HEK293 (cell line): Measurements from ENCODE around the gene NLRX1.
"Not testable (repeated sequence)": the region's sequence is repeated elsewhere in the genome, so short reads cannot be mapped to it uniquely, and the experiment has no call there.

Experiments used
- CTCF ChIA-PET: fragments of 350-600 bp; formaldehyde crosslinking; extraction: SDS; loops from one replicate; lab custom pipeline; 2021; ENCODE audit warnings: antibody characterized with exemption; lab: Yijun Ruan, JAX
- POLR2A ChIA-PET: fragments of 300-600 bp; formaldehyde crosslinking; extraction: SDS; loops from one replicate; lab custom pipeline; 2020; ENCODE audit warnings: antibody characterized with exemption, inconsistent platforms; lab: Yijun Ruan, JAX
- H3K27ac ChIP-seq: fragments of 200-500 bp; sonication (Bioruptor generic); 2 replicates; pipeline ENCODE4 v1.5.1; 2014; ENCODE audit warnings: low read depth, low read length, control low read depth, inconsistent platforms; ENCODE audit errors: extremely low read depth
- H3K36me3 ChIP-seq, 2 experiments: fragments of 200-500 bp in 1 of 2; sonication (Bioruptor generic) in 1 of 2; 1 replicate in 1 of 2; 2 replicates in 1 of 2; pipeline ENCODE4 v1.5.1; 2014 to 2017; ENCODE audit warnings: inconsistent platforms in 2 of 2, low read length in 2 of 2; ENCODE audit not compliant: control insufficient read depth in 2 of 2, insufficient read depth in 1 of 2
- H3K4me1 ChIP-seq: fragments of 200-500 bp; sonication (Bioruptor generic); 2 replicates; pipeline ENCODE4 v1.5.1; 2014; ENCODE audit warnings: mild to moderate bottlenecking, low read length, inconsistent platforms; ENCODE audit not compliant: control insufficient read depth, insufficient read depth
- H3K4me3 ChIP-seq: 2 replicates; pipeline ENCODE4 v1.5.1; 2011; ENCODE audit warnings: low read depth, mild to moderate bottlenecking, control low read depth, low read length, moderate library complexity
- H3K9me3 ChIP-seq: fragments of 200-500 bp; sonication (Bioruptor generic); 2 replicates; pipeline ENCODE4 v1.5.1; 2014; ENCODE audit warnings: low read depth, low read length, inconsistent platforms; ENCODE audit not compliant: control insufficient read depth, insufficient read depth
- EGR2 ChIP-seq: fragments of 450-650 bp; formaldehyde crosslinking; IDR thresholded peaks from 2 replicates; pipeline ENCODE4 v1.5.1; 2016; ENCODE audit warnings: low read depth, missing biosample characterization, missing genetic modification characterization
- HOXC10 ChIP-seq: sonication (generic); formaldehyde crosslinking; IDR thresholded peaks from 2 replicates; pipeline ENCODE4 v1.8.1; 2023; ENCODE audit warnings: mild to moderate bottlenecking, missing genetic modification reagents
- OVOL3 ChIP-seq: fragments of 450-650 bp; formaldehyde crosslinking; IDR thresholded peaks from 2 replicates; pipeline ENCODE4 v1.5.1; 2016; ENCODE audit warnings: missing biosample characterization, missing genetic modification characterization
- PRDM10 ChIP-seq: fragments of 450-650 bp; formaldehyde crosslinking; IDR thresholded peaks from 2 replicates; pipeline ENCODE4 v1.5.1; 2016; ENCODE audit warnings: missing biosample characterization, missing genetic modification characterization
- REST ChIP-seq: fragments of 450-650 bp; formaldehyde crosslinking; IDR thresholded peaks from 2 replicates; pipeline ENCODE4 v1.5.1; 2016; ENCODE audit warnings: missing biosample characterization, missing genetic modification characterization
- SP7 ChIP-seq: fragments of 450-650 bp; formaldehyde crosslinking; IDR thresholded peaks from 2 replicates; pipeline ENCODE4 v1.5.1; 2016; ENCODE audit warnings: missing biosample characterization, missing genetic modification characterization
- ZBTB11 ChIP-seq: fragments of 450-650 bp; formaldehyde crosslinking; conservative IDR thresholded peaks from 2 replicates; pipeline ENCODE4 v1.5.1; 2016; ENCODE audit warnings: low read depth, missing biosample characterization, missing genetic modification characterization
- ZBTB20 ChIP-seq: fragments of 450-650 bp; formaldehyde crosslinking; IDR thresholded peaks from 2 replicates; pipeline ENCODE4 v1.5.1; 2016; ENCODE audit warnings: missing biosample characterization, missing genetic modification characterization
- ZFHX2 ChIP-seq: fragments of 450-650 bp; formaldehyde crosslinking; conservative IDR thresholded peaks from 2 replicates; pipeline ENCODE4 v1.5.1; 2016; ENCODE audit warnings: missing biosample characterization, missing genetic modification characterization
- ZNF362 ChIP-seq: fragments of 450-650 bp; formaldehyde crosslinking; IDR thresholded peaks from 2 replicates; pipeline ENCODE4 v1.5.1; 2016; ENCODE audit warnings: missing biosample characterization, missing genetic modification characterization

Gene NLRX1

GRCh38 chr11:119166368-119167076, 2.0 kb upstream of the NLRX1 start:
- no peaks in the 10 kb centered on the region for H3K36me3 ChIP-seq
- POLR2A ChIA-PET, result interaction anchor here (1.3 kb wide), 1 partner anchor 71 kb away, joined by 4 read pairs; no protein-coding TSS in a partner anchor
- 0 out of 2 replicates have a peak, but pooled peaks have one; percentile 16 for TF ChIP-seq SP7
- no peak for TF ChIP-seq ZNF362
- H3K27ac ChIP-seq, result no peak overlapping the region
- CTCF ChIA-PET, result interaction anchor here (0.6 to 1.1 kb wide), 8 partner anchors 10 to 327 kb away, joined by 3 to 5 read pairs (median 4); partner anchors contain the start of gene DPAGT1
- no peaks in the 10 kb centered on the region for H3K9me3 ChIP-seq
- no peak overlapping the region for H3K4me3 ChIP-seq
- no peaks in the 10 kb centered on the region for H3K4me1 ChIP-seq

DNA sequence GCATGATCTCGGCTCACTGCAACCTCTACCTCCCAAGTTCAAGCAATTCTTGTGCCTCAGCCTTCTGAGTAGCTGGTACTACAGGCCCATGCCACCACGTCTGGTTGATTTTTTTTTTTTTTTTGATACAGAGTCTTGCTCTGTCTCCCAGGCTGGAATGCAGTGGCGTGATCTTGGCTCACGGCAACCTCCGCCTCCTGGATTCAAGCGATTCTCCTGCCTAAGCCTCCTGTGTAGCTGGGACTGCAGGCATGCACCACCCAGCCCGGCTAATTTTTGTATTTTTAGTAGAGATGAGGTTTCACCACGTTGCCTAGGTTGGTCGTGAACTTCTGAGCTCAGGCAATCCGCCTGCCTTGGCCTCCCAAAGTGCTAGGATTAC, 1.5 kb upstream of the NLRX1 start:
- ChIA-PET CTCF (interaction anchor here (0.6 to 1.1 kb wide), 11 partner anchors 11 to 327 kb away, joined by 3 to 5 read pairs (median 3); partner anchors contain the start of gene DPAGT1), POLR2A (interaction anchor here (1.3 kb wide), 1 partner anchor 71 kb away, joined by 4 read pairs; no protein-coding TSS in a partner anchor)
- H3K4me1 ChIP-seq, H3K4me3 ChIP-seq, H3K27ac ChIP-seq, H3K36me3 ChIP-seq, H3K9me3 ChIP-seq: not testable (repeated sequence)

- Histone ChIP-seq H3K27ac (no peak overlapping the region), H3K9me3 (no peaks in the 10 kb centered on the region), H3K36me3 (no peaks in the 10 kb centered on the region), H3K4me3 (no peak overlapping the region), H3K4me1 (no peaks in the 10 kb centered on the region)
- CTCF ChIA-PET, result interaction anchor here (0.6 to 0.7 kb wide), 5 partner anchors 28 to 852 kb away, joined by 3 to 4 read pairs (median 3); no protein-coding TSS in a partner anchor
- POLR2A ChIA-PET, result no interaction called here
- TF ChIP-seq HOXC10 (CRISPR knock-in tag) (no peak), REST (no peak), EGR2 (tag by site-specific recombination) (peak; percentile 67), ZFHX2 (tag by site-specific recombination) (peak; percentile 77)
Measured at GRCh38 chr11:119167933-119168332, 592 bp upstream of the NLRX1 start.

DNA sequence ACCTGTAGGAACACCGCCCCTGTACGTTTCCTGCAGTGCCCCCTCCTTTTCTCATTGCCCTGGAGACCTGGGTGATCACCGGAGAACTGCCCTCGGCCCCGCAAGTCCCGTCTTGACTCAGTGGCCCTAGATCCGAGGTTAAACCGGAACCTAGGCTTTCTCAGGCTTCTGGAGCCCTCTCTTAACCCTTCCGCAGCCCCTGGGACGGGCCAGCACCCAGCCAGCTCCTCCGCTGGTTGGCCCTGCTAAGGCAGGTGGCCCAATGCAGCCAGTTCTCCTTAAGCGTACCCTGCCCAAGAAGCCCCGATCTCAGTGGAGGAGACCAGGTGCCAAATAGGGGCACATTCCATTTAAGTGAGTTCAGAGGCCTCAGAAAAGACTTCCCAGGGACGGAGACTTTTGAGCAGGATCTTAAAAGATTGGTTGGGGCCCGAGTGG, 776 bp downstream of the NLRX1 start:
- Histone ChIP-seq H3K4me1 (no peaks in the 10 kb centered on the region), H3K4me3 (peak overlapping the region; percentile 83), H3K27ac (peak overlapping the region; percentile 82), H3K36me3 (peaks cover 0 to 10% of the 10 kb centered on the region in 2 experiments; a peak in 1 of 3 replicates), H3K9me3 (no peaks in the 10 kb centered on the region)
- TF ChIP-seq ZBTB11 (tag by site-specific recombination), result peak; percentile 63
- TF ChIP-seq ZBTB20 (tag by site-specific recombination), result peak; percentile 18; the same call in 1 of the 2 replicates
- no peak for TF ChIP-seq OVOL3
- peak; percentile 91 for TF ChIP-seq PRDM10
- ChIA-PET POLR2A (interaction anchor here (0.6 to 1.6 kb wide), 13 partner anchors 10 to 206 kb away, joined by 3 to 9 read pairs (median 4); partner anchors contain the start of genes ABCG4 and HINFP), CTCF (interaction anchor here (0.6 to 2.0 kb wide), 15 partner anchors 9 to 169 kb away, joined by 3 to 11 read pairs (median 4); no protein-coding TSS in a partner anchor)
